GM18870 (cell line): ENCODE measurements around the gene CDK1.

Experiments
- ATAC-seq: cut with Tn5 transposase; IDR thresholded peaks from one replicate; pipeline ENCODE4 v1.9.1; 2021; ENCODE audit warnings: moderate library complexity; ENCODE audit not compliant: unreplicated experiment

Gene CDK1

GRCh38 chr10:60777696-60778213 lies 523 bp upstream of the CDK1 start:
- ATAC-seq: peak; percentile 16

GRCh38 chr10:60778971-60779796 lies 906 bp downstream of the CDK1 start:
- no peak for ATAC-seq

- ATAC-seq: no peak
Observed at GRCh38 chr10:60781661-60782060, 3.4 kb downstream of the CDK1 start.

- ATAC-seq: no peak
Observed at GRCh38 chr10:60784641-60785040, 6.4 kb downstream of the CDK1 start.

GRCh38 chr10:60788544-60788943 lies 10.3 kb downstream of the CDK1 start:
- no peak for ATAC-seq

GRCh38 chr10:60789340-60789739 lies 11.1 kb downstream of the CDK1 start:
- ATAC-seq: no peak

GRCh38 chr10:60794953-60795352 lies 16.7 kb downstream of the CDK1 start:
- ATAC-seq: no peak

- ATAC-seq: no peak
Observed at GRCh38 chr10:60795465-60796202, 17.4 kb downstream of the CDK1 start.

- ATAC-seq: no peak
Observed at GRCh38 chr10:60796481-60796880, 18.2 kb downstream of the CDK1 start.

- ATAC-seq: no peak
Observed at GRCh38 chr10:60797200-60797599, 18.9 kb downstream of the CDK1 start.

GRCh38 chr10:60798031-60798430 lies 19.8 kb downstream of the CDK1 start:
- ATAC-seq: no peak

- ATAC-seq: no peak
Observed at GRCh38 chr10:60798870-60799269, 20.6 kb downstream of the CDK1 start.

GRCh38 chr10:60799971-60800650 lies 21.8 kb downstream of the CDK1 start:
- ATAC-seq: no peak

- ATAC-seq: no peak
Observed at GRCh38 chr10:60800918-60801317, 22.6 kb downstream of the CDK1 start.

- no peak for ATAC-seq
Observed at GRCh38 chr10:60801522-60801921, 23.2 kb downstream of the CDK1 start.

GRCh38 chr10:60803433-60803832 lies 25.2 kb downstream of the CDK1 start:
- no peak for ATAC-seq

GRCh38 chr10:60803865-60804264 lies 25.6 kb downstream of the CDK1 start:
- ATAC-seq: no peak

- no peak for ATAC-seq
Observed at GRCh38 chr10:60806921-60807320, 28.6 kb downstream of the CDK1 start.

- no peak for ATAC-seq
Observed at GRCh38 chr10:60807499-60807898, 29.2 kb downstream of the CDK1 start.

- no peak for ATAC-seq
Observed at GRCh38 chr10:60808036-60808435, 29.8 kb downstream of the CDK1 start.

- no peak for ATAC-seq
Observed at GRCh38 chr10:60809157-60809556, 30.9 kb downstream of the CDK1 start.
